PC-3 (cell line): ENCODE results near the gene SENP1. TPM values are rescaled to one million over a fixed set of nuclear protein-coding genes. Genes with fewer than 3 reads are reported as not detected.

Source experiments
- ATAC-seq: fragments of 200-7000 bp; cut with Tn5 transposase; 2 replicates; pipeline ENCODE4 v1.9.1; 2020; ENCODE audit warnings: mild to moderate bottlenecking, moderate library complexity
- BruUV-seq: library from RNA; stranded (reverse); fragments of 400-500 nt; replicated peaks from 2 replicates; lab custom pipeline; 2021; lab: Mats Ljungman, UMichigan
- CTCF ChIA-PET: fragments of 300-600 bp; sonication (Branson Sonifier 250); formaldehyde crosslinking; loops from one replicate; lab custom pipeline; 2022; ENCODE audit warnings: antibody characterized with exemption; lab: Charles Lee
- POLR2A ChIA-PET: fragments of 300-600 bp; sonication (Branson Sonifier 250); formaldehyde crosslinking; loops from one replicate; lab custom pipeline; 2022; ENCODE audit warnings: antibody characterized with exemption; ENCODE audit not compliant: unreplicated experiment; lab: Charles Lee
- DNase-seq: peaks from one replicate; pipeline ENCODE4 v3.0.0-alpha.2; 2015
- H2AFZ ChIP-seq: fragments of 300-600 bp; sonication (generic); 2 replicates; pipeline ENCODE4 v1.6.0; 2016; ENCODE audit warnings: antibody characterized with exemption, low read length
- H3F3A ChIP-seq: fragments of 300-600 bp; sonication (generic); one replicate; pipeline ENCODE4 v1.6.0; 2017; ENCODE audit warnings: antibody characterized with exemption, low read length, control low read depth, mild to moderate bottlenecking; ENCODE audit not compliant: unreplicated experiment
- H3K27ac ChIP-seq: fragments of 300-600 bp; sonication (generic); 2 replicates; pipeline ENCODE4 v1.5.1; 2016; ENCODE audit warnings: mild to moderate bottlenecking, low read length
- H3K27me3 ChIP-seq: fragments of 300-600 bp; sonication (generic); 2 replicates; pipeline ENCODE4 v1.6.1; 2016; ENCODE audit warnings: low read length, mixed read lengths
- H3K36me3 ChIP-seq: fragments of 300-600 bp; sonication (generic); 2 replicates; pipeline ENCODE4 v1.6.1; 2016; ENCODE audit warnings: low read depth, mixed run types, low read length, mixed read lengths
- H3K4me1 ChIP-seq: fragments of 300-600 bp; sonication (generic); 2 replicates; pipeline ENCODE4 v1.5.1; 2016; ENCODE audit warnings: low read length; ENCODE audit not compliant: insufficient read depth
- H3K4me2 ChIP-seq: fragments of 300-600 bp; sonication (generic); 2 replicates; pipeline ENCODE4 v1.6.0; 2016; ENCODE audit warnings: low read length
- H3K4me3 ChIP-seq: fragments of 300-600 bp; sonication (generic); 2 replicates; pipeline ENCODE4 v1.5.1; 2016; ENCODE audit warnings: mild to moderate bottlenecking, low read length, mixed read lengths
- H3K79me2 ChIP-seq: fragments of 300-600 bp; sonication (generic); 2 replicates; pipeline ENCODE4 v1.6.1; 2017; ENCODE audit warnings: low read length, mixed read lengths
- H3K9ac ChIP-seq: fragments of 300-600 bp; sonication (generic); 2 replicates; pipeline ENCODE4 v1.6.0; 2016; ENCODE audit warnings: mild to moderate bottlenecking, low read length
- H3K9me2 ChIP-seq: fragments of 300-600 bp; sonication (generic); replicated peaks from 2 replicates; pipeline ENCODE4 v1.6.1; 2016; ENCODE audit warnings: mixed run types, low read length, mixed read lengths
- H3K9me3 ChIP-seq: fragments of 300-600 bp; sonication (generic); 2 replicates; pipeline ENCODE4 v1.6.1; 2016; ENCODE audit warnings: low read length, mixed read lengths
- H4K20me1 ChIP-seq: fragments of 300-600 bp; sonication (generic); 2 replicates; pipeline ENCODE4 v1.6.1; 2016; ENCODE audit warnings: low read length, mixed read lengths
- EZH2 ChIP-seq: fragments of 300-600 bp; sonication (generic); IDR thresholded peaks from one replicate; pipeline ENCODE4 v1.6.1; 2017; ENCODE audit warnings: antibody characterized with exemption, mild to moderate bottlenecking, low read length; ENCODE audit not compliant: unreplicated experiment
- EZH2phosphoT487 ChIP-seq: fragments of 300-600 bp; sonication (generic); IDR thresholded peaks from 2 replicates; pipeline ENCODE4 v1.6.1; 2018; ENCODE audit warnings: mild to moderate bottlenecking, antibody characterized with exemption, low read length, borderline replicate concordance
- intact Hi-C: fragments of 100-400 bp; cut with micrococcal nuclease; formaldehyde crosslinking; loops from 2 replicates; pipeline ENCODE4 v1.9.0; 2023
- total RNA-seq: library from RNA; depleted of rRNA; stranded (reverse); fragments of >200 nt; gene quantifications from 2 replicates; pipeline ENCODE4 v1.2.3, GENCODE V29; 2014
- TF ChIP-seq, protein P1 (sequence below): fragments of 300-600 bp; sonication (generic); conservative IDR thresholded peaks from 2 replicates; pipeline ENCODE4 v1.5.1; 2017; ENCODE audit warnings: antibody characterized with exemption, low read depth, mild to moderate bottlenecking, low read length

Gene SENP1
- total RNA-seq, 1 experiment from 2014 or later, result 20.9 TPM

DNA sequence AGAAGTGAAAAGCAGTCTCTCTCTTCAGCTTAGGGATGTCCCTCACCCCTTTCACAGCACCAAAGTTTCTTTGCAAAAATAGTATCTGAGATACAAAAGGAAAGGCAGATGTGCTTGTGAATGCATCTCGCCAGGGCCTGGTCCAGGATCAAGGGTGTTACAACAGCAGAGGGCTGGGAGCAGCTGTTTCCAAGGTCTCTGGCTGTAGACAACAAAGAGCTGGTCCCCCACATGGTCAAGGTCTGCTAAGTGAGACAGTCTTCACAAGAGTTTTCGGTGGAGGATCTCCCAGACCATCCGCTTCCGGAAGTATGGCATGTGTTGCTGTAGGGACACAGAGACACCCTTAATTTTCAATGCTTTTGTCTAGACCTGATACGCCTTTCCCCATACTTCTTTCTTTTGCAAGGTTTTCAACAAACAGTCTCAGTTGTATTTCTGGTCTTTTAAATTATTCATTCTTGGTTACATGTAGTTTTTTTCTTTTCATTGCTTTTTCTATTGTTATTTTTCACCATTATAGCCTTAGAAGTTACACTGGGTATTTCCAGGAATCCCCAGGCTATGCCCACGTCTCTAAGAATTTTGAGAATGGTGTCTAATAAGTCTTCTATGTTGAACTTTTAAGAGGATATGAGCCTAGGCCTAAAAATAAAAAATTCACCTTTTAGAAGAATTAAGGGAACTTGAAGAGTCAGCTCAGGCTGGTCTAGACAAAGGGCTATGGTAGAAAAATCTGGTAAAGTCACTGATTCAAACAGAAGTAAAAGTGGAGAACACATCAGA, 60.6 kb downstream of the SENP1 start:
- no peaks in the 10 kb centered on the region for H4K20me1 ChIP-seq
- no peak overlapping the region for H3K27ac ChIP-seq
- peaks cover 9% of the 10 kb centered on the region; the same call in 1 of the 2 replicates for H3K4me1 ChIP-seq
- no peak overlapping the region for H3K4me3 ChIP-seq
- POLR2A ChIA-PET, result no interaction called here
- no peak overlapping the region for H2AFZ ChIP-seq
- no peaks in the 10 kb centered on the region for H3K9me2 ChIP-seq
- peaks cover 34% of the 10 kb centered on the region for H3K36me3 ChIP-seq
- intact Hi-C loops, result no loop called here
- no peaks in the 10 kb centered on the region for H3K9me3 ChIP-seq
- no peak overlapping the region for H3K4me2 ChIP-seq
- H3K79me2 ChIP-seq, result no peaks in the 10 kb centered on the region
- DNase-seq (no peak), ATAC-seq (no peak)
- CTCF ChIA-PET, result no interaction called here
- TF ChIP-seq EZH2phosphoT487 (no peak), EZH2 (no peak)
- TF ChIP-seq, protein P1, sequence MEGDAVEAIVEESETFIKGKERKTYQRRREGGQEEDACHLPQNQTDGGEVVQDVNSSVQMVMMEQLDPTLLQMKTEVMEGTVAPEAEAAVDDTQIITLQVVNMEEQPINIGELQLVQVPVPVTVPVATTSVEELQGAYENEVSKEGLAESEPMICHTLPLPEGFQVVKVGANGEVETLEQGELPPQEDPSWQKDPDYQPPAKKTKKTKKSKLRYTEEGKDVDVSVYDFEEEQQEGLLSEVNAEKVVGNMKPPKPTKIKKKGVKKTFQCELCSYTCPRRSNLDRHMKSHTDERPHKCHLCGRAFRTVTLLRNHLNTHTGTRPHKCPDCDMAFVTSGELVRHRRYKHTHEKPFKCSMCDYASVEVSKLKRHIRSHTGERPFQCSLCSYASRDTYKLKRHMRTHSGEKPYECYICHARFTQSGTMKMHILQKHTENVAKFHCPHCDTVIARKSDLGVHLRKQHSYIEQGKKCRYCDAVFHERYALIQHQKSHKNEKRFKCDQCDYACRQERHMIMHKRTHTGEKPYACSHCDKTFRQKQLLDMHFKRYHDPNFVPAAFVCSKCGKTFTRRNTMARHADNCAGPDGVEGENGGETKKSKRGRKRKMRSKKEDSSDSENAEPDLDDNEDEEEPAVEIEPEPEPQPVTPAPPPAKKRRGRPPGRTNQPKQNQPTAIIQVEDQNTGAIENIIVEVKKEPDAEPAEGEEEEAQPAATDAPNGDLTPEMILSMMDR, result no peak
- H3K9ac ChIP-seq, result no peak overlapping the region
- H3F3A ChIP-seq, result no peaks in the 10 kb centered on the region
- no TSS peak for BruUV-seq
- no peaks in the 10 kb centered on the region for H3K27me3 ChIP-seq

DNA sequence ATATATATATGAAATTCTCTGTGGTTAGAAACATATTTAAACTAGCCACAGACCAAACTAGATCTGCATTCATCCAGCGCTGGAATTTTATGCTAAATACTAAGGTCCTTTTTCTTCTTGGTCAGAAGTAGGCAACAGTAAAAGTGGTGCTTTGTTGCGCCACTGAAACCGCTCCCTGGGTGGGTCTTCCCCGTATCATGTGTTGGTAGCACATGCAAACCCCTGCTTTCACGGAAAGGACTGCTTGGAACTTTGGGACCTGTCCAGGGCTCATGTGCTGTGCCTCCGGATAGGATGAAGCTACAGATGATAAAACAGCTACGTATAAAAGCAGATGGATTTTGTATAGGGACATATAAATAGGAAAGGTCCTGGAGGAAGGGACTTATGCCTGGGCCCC, 61.5 kb downstream of the SENP1 start:
- POLR2A ChIA-PET, result no interaction called here
- intact Hi-C loops, result no loop called here
- peaks cover 34% of the 10 kb centered on the region for H3K36me3 ChIP-seq

More for the DNA sequence above, 61.5 kb downstream of the SENP1 start:
- Histone ChIP-seq H3K9me3 (no peaks in the 10 kb centered on the region), H3K79me2 (no peaks in the 10 kb centered on the region), H3K9ac (no peak overlapping the region), H3K27me3 (no peaks in the 10 kb centered on the region), H3F3A (no peaks in the 10 kb centered on the region), H2AFZ (no peak overlapping the region), H4K20me1 (no peaks in the 10 kb centered on the region), H3K9me2 (no peaks in the 10 kb centered on the region), H3K27ac (no peak overlapping the region), H3K4me3 (no peak overlapping the region), H3K4me1 (peaks cover 9% of the 10 kb centered on the region; the same call in 1 of the 2 replicates), H3K4me2 (no peak overlapping the region)
- TF ChIP-seq EZH2phosphoT487 (no peak), EZH2 (no peak)
- TF ChIP-seq, protein P1, result no peak
- DNase-seq (no peak), ATAC-seq (no peak)
- CTCF ChIA-PET, result no interaction called here
- BruUV-seq, result no TSS peak
